HEK293T (cell line): ENCODE measurements around the gene RAD18.

ENCODE experiments used
- BHLHE40 ChIP-seq: fragments of 450-650 bp; IDR thresholded peaks from 2 replicates; pipeline ENCODE4 v1.6.1; 2016; ENCODE audit warnings: mild to moderate bottlenecking, moderate library complexity, borderline replicate concordance
- CTBP1 ChIP-seq: fragments of 450-650 bp; IDR thresholded peaks from 2 replicates; pipeline ENCODE4 v1.6.1; 2016; ENCODE audit warnings: borderline replicate concordance
- ELF4 ChIP-seq: fragments of 450-650 bp; IDR thresholded peaks from 2 replicates; pipeline ENCODE4 v1.6.1; 2017; ENCODE audit warnings: antibody characterized with exemption
- FOXA1 ChIP-seq: fragments of 450-650 bp; IDR thresholded peaks from 2 replicates; pipeline ENCODE4 v1.6.1; 2016; ENCODE audit warnings: mild to moderate bottlenecking
- FOXK2 ChIP-seq: fragments of 450-650 bp; IDR thresholded peaks from 2 replicates; pipeline ENCODE4 v1.6.1; 2016; ENCODE audit warnings: mild to moderate bottlenecking
- FOXM1 ChIP-seq: fragments of 450-650 bp; IDR thresholded peaks from 2 replicates; pipeline ENCODE4 v1.6.1; 2017; ENCODE audit warnings: mild to moderate bottlenecking, borderline replicate concordance
- LEF1 ChIP-seq: fragments of 450-650 bp; IDR thresholded peaks from 2 replicates; pipeline ENCODE4 v1.6.1; 2017; ENCODE audit warnings: mild to moderate bottlenecking, borderline replicate concordance
- SP1 ChIP-seq: fragments of 450-650 bp; IDR thresholded peaks from 2 replicates; pipeline ENCODE4 v1.6.1; 2017
- SUZ12 ChIP-seq: fragments of 450-650 bp; IDR thresholded peaks from 2 replicates; pipeline ENCODE4 v1.6.1; 2016; ENCODE audit warnings: mild to moderate bottlenecking
- TARDBP ChIP-seq: fragments of 450-650 bp; IDR thresholded peaks from 2 replicates; pipeline ENCODE4 v1.6.1; 2016

GRCh38 chr3:8959668-8960067 lies 3.6 kb downstream of the RAD18 start:
- TF ChIP-seq FOXK2: no peak
- TF ChIP-seq SP1: no peak
- TF ChIP-seq SUZ12: no peak
- no peak for TF ChIP-seq TARDBP
- no peak for TF ChIP-seq ELF4
- no peak for TF ChIP-seq FOXA1
- TF ChIP-seq BHLHE40: no peak
- no peak for TF ChIP-seq FOXM1
- TF ChIP-seq CTBP1: no peak
- TF ChIP-seq LEF1: no peak
